H1 (cell line): ENCODE measurements around the gene SLFNL1. TPM values are rescaled to one million over a fixed set of nuclear protein-coding genes. Genes with fewer than 3 reads are reported as not detected.

Experiments used
- CTCF ChIA-PET: fragments of 300-600 bp; sonication (Branson Sonifier 250); formaldehyde crosslinking; loops from one replicate; lab custom pipeline; 2021; ENCODE audit not compliant: partially characterized antibody; lab: Charles Lee
- POLR2A ChIA-PET: fragments of 300-600 bp; sonication (Branson Sonifier 250); formaldehyde crosslinking; loops from one replicate; lab custom pipeline; 2021; ENCODE audit warnings: inconsistent platforms; ENCODE audit not compliant: partially characterized antibody; lab: Charles Lee
- DNase-seq, 2 experiments: peaks; one replicate each; pipeline versions ENCODE4 v3.0.0 to v3.0.0-alpha.2; 2010 to 2022; ENCODE audit warnings: low spot score in 2 of 2, low read depth in 1 of 2, mixed read lengths in 1 of 2
- FAIRE-seq: peaks from 2 replicates; lab custom pipeline; 2011; peaks lifted over from hg19 to GRCh38; lab: Jason Lieb, UNC
- H2AFZ ChIP-seq: 2 replicates; pipeline ENCODE4 v1.8.1; 2012; ENCODE audit warnings: low read length, inconsistent platforms
- H2AK5ac ChIP-seq: 2 replicates; pipeline ENCODE4 v1.6.1; 2013; ENCODE audit warnings: low read depth, low read length
- H2BK120ac ChIP-seq: replicated peaks from 2 replicates; pipeline ENCODE3; 2013; ENCODE audit warnings: low read depth, low read length, inconsistent platforms
- H2BK12ac ChIP-seq: 2 replicates; pipeline ENCODE4 v1.6.1; 2013; ENCODE audit warnings: low read depth, low read length
- H2BK15ac ChIP-seq: 2 replicates; pipeline ENCODE4 v1.6.1; 2013; ENCODE audit warnings: low read length
- H2BK20ac ChIP-seq: 2 replicates; pipeline ENCODE4 v1.6.1; 2013; ENCODE audit warnings: low read length
- H2BK5ac ChIP-seq: 2 replicates; pipeline ENCODE4 v1.6.1; 2013; ENCODE audit warnings: low read depth, low read length
- H3K14ac ChIP-seq: 2 replicates; pipeline ENCODE4 v1.6.1; 2013; ENCODE audit warnings: inconsistent platforms; ENCODE audit not compliant: insufficient read length
- H3K18ac ChIP-seq: 2 replicates; pipeline ENCODE4 v1.6.1; 2013; ENCODE audit warnings: low read length; ENCODE audit errors: extremely low read depth
- H3K23ac ChIP-seq: 2 replicates; pipeline ENCODE4 v1.6.1; 2013; ENCODE audit warnings: inconsistent platforms; ENCODE audit not compliant: insufficient read length
- H3K23me2 ChIP-seq: 2 replicates; pipeline ENCODE4 v1.6.1; 2013; ENCODE audit warnings: low read depth, low read length
- H3K27ac ChIP-seq: 2 replicates; pipeline ENCODE4 v1.6.1; 2011; ENCODE audit warnings: low read depth, low read length, inconsistent platforms
- H3K27me3 ChIP-seq, 4 experiments: replicated peaks in 1 of 4; 1 replicate in 1 of 4; 2 replicates in 3 of 4; pipeline versions ENCODE4 v1.6.1 to v1.8.1; 2011 to 2013; ENCODE audit warnings: low read length in 3 of 4, mild to moderate bottlenecking in 3 of 4, inconsistent platforms in 2 of 4, mixed read lengths in 2 of 4, moderate library complexity in 1 of 4; ENCODE audit not compliant: control insufficient read depth in 3 of 4, insufficient read depth in 3 of 4; ENCODE audit errors: extremely low read depth in 1 of 4
- H3K36me3 ChIP-seq, 4 experiments: 2 replicates each; pipeline versions ENCODE4 v1.6.1 to v1.8.1; 2011 to 2013; ENCODE audit warnings: mild to moderate bottlenecking in 4 of 4, low read length in 3 of 4, moderate library complexity in 2 of 4, control low read depth in 1 of 4, inconsistent platforms in 1 of 4; ENCODE audit not compliant: insufficient read depth in 4 of 4, control insufficient read depth in 2 of 4
- H3K4ac ChIP-seq: replicated peaks from 2 replicates; pipeline ENCODE3; 2013; ENCODE audit warnings: low read length, low read depth, mixed read lengths, inconsistent platforms; ENCODE audit not compliant: insufficient read length
- H3K4me1 ChIP-seq, 4 experiments: replicated peaks in 1 of 4; 1 replicate in 1 of 4; 2 replicates in 3 of 4; pipeline versions ENCODE4 v1.6.1 to v1.8.1; 2011 to 2013; ENCODE audit warnings: low read length in 3 of 4, inconsistent platforms in 2 of 4, mixed read lengths in 1 of 4; ENCODE audit not compliant: insufficient read depth in 4 of 4, control insufficient read depth in 3 of 4
- H3K4me2 ChIP-seq, 2 experiments: 2 replicates each; pipeline versions ENCODE4 v1.6.1 to v1.8.1; 2011 to 2013; ENCODE audit warnings: low read depth in 2 of 2, low read length in 2 of 2, control low read depth in 1 of 2, inconsistent platforms in 1 of 2, mild to moderate bottlenecking in 1 of 2; ENCODE audit not compliant: insufficient read depth in 1 of 2
- H3K4me3 ChIP-seq, 4 experiments: fragments of 200-600, 300-600 bp in 1 of 4; sonication (generic), shearing (Covaris generic), sonication (Bioruptor Twin) in 1 of 4; 2 replicates each; pipeline versions ENCODE4 v1.5.1 to v1.8.1; 2011 to 2016; ENCODE audit warnings: low read length in 4 of 4, low read depth in 3 of 4, control low read depth in 2 of 4, inconsistent platforms in 2 of 4, mild to moderate bottlenecking in 2 of 4, mixed read lengths in 1 of 4, moderate library complexity in 1 of 4; ENCODE audit not compliant: insufficient read depth in 2 of 4; ENCODE audit errors: extremely low read depth in 1 of 4
- H3K56ac ChIP-seq: replicated peaks from 2 replicates; pipeline ENCODE3; 2013; ENCODE audit warnings: low read depth, mild to moderate bottlenecking, mixed read lengths, low read length, inconsistent platforms; ENCODE audit not compliant: insufficient read length
- H3K79me1 ChIP-seq: 2 replicates; pipeline ENCODE4 v1.6.1; 2013; ENCODE audit warnings: low read depth, low read length, control low read depth
- H3K79me2 ChIP-seq, 2 experiments: 2 replicates each; pipeline versions ENCODE4 v1.6.1 to v1.8.1; 2012 to 2013; ENCODE audit warnings: low read length in 2 of 2, mild to moderate bottlenecking in 2 of 2, inconsistent platforms in 1 of 2; ENCODE audit not compliant: insufficient read depth in 2 of 2, control insufficient read depth in 1 of 2
- H3K9ac ChIP-seq, 4 experiments: replicated peaks in 1 of 4; 1 replicate in 1 of 4; 2 replicates in 3 of 4; pipeline versions ENCODE4 v1.6.1 to v1.8.1; 2011 to 2013; ENCODE audit warnings: low read depth in 3 of 4, low read length in 3 of 4, control low read depth in 2 of 4, mild to moderate bottlenecking in 2 of 4, moderate library complexity in 2 of 4, inconsistent platforms in 1 of 4; ENCODE audit errors: extremely low read depth in 1 of 4
- H3K9me3 ChIP-seq, 2 experiments: 2 replicates each; pipeline versions ENCODE4 v1.6.1 to v1.8.1; 2012 to 2013; ENCODE audit warnings: mild to moderate bottlenecking in 2 of 2, moderate library complexity in 2 of 2, control low read depth in 1 of 2, inconsistent platforms in 1 of 2, low read depth in 1 of 2, low read length in 1 of 2, mixed read lengths in 1 of 2; ENCODE audit not compliant: insufficient read depth in 2 of 2
- H4K20me1 ChIP-seq, 2 experiments: replicated peaks in 1 of 2; 2 replicates each; pipeline versions ENCODE3 to v1.8.1; 2011 to 2013; ENCODE audit warnings: inconsistent platforms in 2 of 2, low read length in 2 of 2, mild to moderate bottlenecking in 1 of 2; ENCODE audit not compliant: insufficient read depth in 2 of 2, control insufficient read depth in 1 of 2
- H4K5ac ChIP-seq: 2 replicates; pipeline ENCODE4 v1.6.1; 2013; ENCODE audit warnings: low read length, low read depth, mixed read lengths, inconsistent platforms; ENCODE audit not compliant: insufficient read length
- H4K8ac ChIP-seq: 2 replicates; pipeline ENCODE4 v1.8.0; 2013; ENCODE audit warnings: mild to moderate bottlenecking, moderate library complexity, low read length, inconsistent platforms; ENCODE audit not compliant: insufficient read depth; ENCODE audit errors: extremely low read depth
- H4K91ac ChIP-seq: replicated peaks from 2 replicates; pipeline ENCODE3; 2013; ENCODE audit warnings: low read length, mixed read lengths, inconsistent platforms; ENCODE audit not compliant: insufficient read length
- GABPA ChIP-seq: IDR thresholded peaks from 2 replicates; pipeline ENCODE4 v1.6.1; 2011; ENCODE audit warnings: mild to moderate bottlenecking, low read length, moderate library complexity, borderline replicate concordance; ENCODE audit not compliant: insufficient read depth
- GTF2F1 ChIP-seq: IDR thresholded peaks from 2 replicates; pipeline ENCODE4 v1.6.1; 2012; ENCODE audit warnings: low read depth, low read length, improper control_type of control experiment, borderline replicate concordance
- JUND ChIP-seq: IDR thresholded peaks from 2 replicates; pipeline ENCODE4 v1.6.1; 2011; ENCODE audit warnings: mild to moderate bottlenecking, improper control_type of control experiment, low read length
- NRF1 ChIP-seq: IDR thresholded peaks from 2 replicates; pipeline ENCODE4 v1.6.1; 2011; ENCODE audit warnings: mild to moderate bottlenecking, low read depth, low read length, improper control_type of control experiment
- POLR2A ChIP-seq, 2 experiments: IDR thresholded peaks; 1 replicate in 1 of 2; 2 replicates in 1 of 2; pipeline ENCODE4 v1.6.1; 2011; ENCODE audit warnings: low read depth in 2 of 2, low read length in 2 of 2, mild to moderate bottlenecking in 2 of 2; ENCODE audit errors: control extremely low read depth in 1 of 2
- POU5F1 ChIP-seq: IDR thresholded peaks from 2 replicates; pipeline ENCODE4 v1.6.1; 2011; ENCODE audit warnings: low read depth, mild to moderate bottlenecking, low read length, moderate library complexity
- SIN3A ChIP-seq, 2 experiments: IDR thresholded peaks in 1 of 2; conservative IDR thresholded peaks in 1 of 2; 2 replicates each; pipeline ENCODE4 v1.6.1; 2011 to 2012; ENCODE audit warnings: low read length in 2 of 2, improper control_type of control experiment in 1 of 2, low read depth in 1 of 2, mild to moderate bottlenecking in 1 of 2
- SP1 ChIP-seq: IDR thresholded peaks from 2 replicates; pipeline ENCODE4 v1.6.1; 2011; ENCODE audit warnings: low read depth, low read length
- SRF ChIP-seq: IDR thresholded peaks from 2 replicates; pipeline ENCODE4 v1.6.1; 2011; ENCODE audit warnings: mild to moderate bottlenecking, low read depth, low read length, moderate library complexity
- TCF12 ChIP-seq: IDR thresholded peaks from 2 replicates; pipeline ENCODE4 v1.6.1; 2011; ENCODE audit warnings: low read depth, mild to moderate bottlenecking, low read length
- YY1 ChIP-seq: IDR thresholded peaks from 2 replicates; pipeline ENCODE4 v1.6.1; 2011; ENCODE audit warnings: low read depth, mild to moderate bottlenecking, low read length
- ZNF274 ChIP-seq: IDR thresholded peaks from 2 replicates; pipeline ENCODE4 v1.7.0; 2012; ENCODE audit warnings: low read length, borderline replicate concordance; ENCODE audit errors: extremely low read depth
- WGBS, 2 experiments: shearing (Covaris generic) in 1 of 2; methylation state at CpG; one replicate each; pipeline versions ENCODE4 v1.1.6 to v1.1.7; 2013 to 2015; ENCODE audit warnings: low lambda C conversion rate in 2 of 2, mixed read lengths in 2 of 2, inconsistent platforms in 1 of 2, low coverage in 1 of 2, missing lambda C conversion rate in 1 of 2; ENCODE audit not compliant: insufficient replicate concordance in 2 of 2, insufficient coverage in 1 of 2, insufficient read length in 1 of 2; ENCODE audit errors: extremely low coverage in 1 of 2, missing lambda C conversion rate in 1 of 2; 5-methylcytosine and 5-hydroxymethylcytosine counted together
- polyA plus RNA-seq, 7 experiments: library from polyadenylated mRNA; depleted of rRNA in 3 of 7; stranded (reverse) in 5 of 7; unstranded in 2 of 7; fragments of >200 nt in 5 of 7; fragments of 200-250 nt in 2 of 7; gene quantifications; 1 replicate in 5 of 7; 2 replicates in 1 of 7; 4 replicates in 1 of 7; pipeline versions ENCODE4 v1.2.1 to v1.2.3, GENCODE V29; 2011 to 2013; ENCODE audit warnings: missing spikeins in 2 of 7, mixed read lengths in 2 of 7
- total RNA-seq: library from RNA; stranded (reverse); fragmentation: NEBNext Ultra II Directional; extraction: Animal tissue kit (Norgen Biotek cat#: 25700); gene quantifications from 2 replicates; pipeline ENCODE4 v1.2.1, GENCODE V29; 2021
- TF ChIP-seq, protein P1 (sequence below): IDR thresholded peaks from 2 replicates; pipeline ENCODE4 v1.6.1; 2011; ENCODE audit warnings: low read depth, mild to moderate bottlenecking, low read length; ENCODE audit not compliant: insufficient read depth
- TF ChIP-seq, protein P2 (sequence below): IDR thresholded peaks from 2 replicates; pipeline ENCODE4 v1.6.1; 2011; ENCODE audit warnings: low read length, improper control_type of control experiment

Gene SLFNL1
- total and polyA plus RNA-seq, 2 of the 8 experiments (the other 6 are each of a cell fraction or from before 2014, with no cell fraction given): not detected

DNA sequence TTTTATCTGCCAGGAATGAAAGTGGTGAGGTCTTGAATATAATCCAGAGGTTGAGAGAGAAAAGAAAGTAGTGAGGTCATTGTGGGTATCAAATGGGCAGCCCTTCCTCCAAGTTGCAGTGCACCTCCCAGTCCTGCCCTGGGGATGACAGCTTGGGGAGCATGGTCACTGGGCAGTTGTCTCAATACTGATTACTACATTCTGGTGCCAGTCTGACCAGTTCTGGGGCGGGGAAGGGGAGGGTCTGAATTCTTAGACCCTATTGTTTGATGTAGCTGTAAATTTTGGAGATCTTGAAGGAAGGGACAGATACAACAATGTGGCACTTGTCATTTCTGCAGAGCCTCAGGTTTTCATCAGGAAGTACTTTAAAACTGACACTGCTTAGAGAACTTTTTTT, 11.2 kb downstream of the SLFNL1 start:
- no peak overlapping the region for H3K14ac ChIP-seq
- CTCF ChIA-PET: no interaction called here
- H3K18ac ChIP-seq: no peak overlapping the region
- WGBS, 2 experiments: 94% methylated on average over 1 of the region's 1 CpG; no CpG with 5 or more reads in 1 of the 2 experiments
- FAIRE-seq (no peak), DNase-seq (no peak)
- no peak overlapping the region for H2BK5ac ChIP-seq
- H4K20me1 ChIP-seq: peaks cover 4 to 19% of the 10 kb centered on the region in 2 experiments
- H4K91ac ChIP-seq: no peak overlapping the region
- H2AK5ac ChIP-seq: no peak overlapping the region
- H2BK12ac ChIP-seq: no peak overlapping the region
- H3K27ac ChIP-seq: no peak overlapping the region
- H3K9ac ChIP-seq: no peak overlapping the region
- H3K79me2 ChIP-seq: no peaks in the 10 kb centered on the region
- no peak overlapping the region for H2BK15ac ChIP-seq
- H3K4me3 ChIP-seq: no peak overlapping the region
- H3K23me2 ChIP-seq: no peaks in the 10 kb centered on the region
- no peak overlapping the region for H4K5ac ChIP-seq
- H3K27me3 ChIP-seq: no peaks in the 10 kb centered on the region
- peaks cover 50 to 91% (median 74%) of the 10 kb centered on the region in 4 experiments for H3K36me3 ChIP-seq
- no peak overlapping the region for H3K23ac ChIP-seq
- H3K4me2 ChIP-seq: no peak overlapping the region
- no peak overlapping the region for H2BK20ac ChIP-seq
- H4K8ac ChIP-seq: no peak overlapping the region
- no peak overlapping the region for H3K4ac ChIP-seq
- no peaks in the 10 kb centered on the region for H3K9me3 ChIP-seq
- no peak overlapping the region for H2BK120ac ChIP-seq
- H3K79me1 ChIP-seq: peaks cover 3% of the 10 kb centered on the region; the same call in 1 of the 2 replicates
- H2AFZ ChIP-seq: no peak overlapping the region
- POLR2A ChIA-PET: interaction anchor here (1.0 kb wide), 1 partner anchor 13 kb away, joined by 3 read pairs; no protein-coding TSS in a partner anchor
- no peak overlapping the region for H3K56ac ChIP-seq
- no peaks in the 10 kb centered on the region for H3K4me1 ChIP-seq
- TF ChIP-seq SIN3A (conservative IDR thresholded peaks at IDR 0.05 in 1 of 2, IDR thresholded peaks at IDR 0.05 in 1 of 2; ENCODE audit: low read depth in 1 of 2, low read length in 2 of 2) (no peak), TCF12 (no peak), POU5F1 (no peak), GTF2F1 (no peak), POLR2A (IDR thresholded peaks at IDR 0.05; ENCODE audit: control extremely low read depth in 1 of 2, low read depth in 2 of 2, low read length in 2 of 2) (no peak), GABPA (no peak), NRF1 (no peak), YY1 (no peak), SP1 (no peak), ZNF274 (no peak), SRF (no peak), JUND (no peak)
- TF ChIP-seq, protein P1, sequence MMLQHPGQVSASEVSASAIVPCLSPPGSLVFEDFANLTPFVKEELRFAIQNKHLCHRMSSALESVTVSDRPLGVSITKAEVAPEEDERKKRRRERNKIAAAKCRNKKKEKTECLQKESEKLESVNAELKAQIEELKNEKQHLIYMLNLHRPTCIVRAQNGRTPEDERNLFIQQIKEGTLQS: no peak
- TF ChIP-seq, protein P2, sequence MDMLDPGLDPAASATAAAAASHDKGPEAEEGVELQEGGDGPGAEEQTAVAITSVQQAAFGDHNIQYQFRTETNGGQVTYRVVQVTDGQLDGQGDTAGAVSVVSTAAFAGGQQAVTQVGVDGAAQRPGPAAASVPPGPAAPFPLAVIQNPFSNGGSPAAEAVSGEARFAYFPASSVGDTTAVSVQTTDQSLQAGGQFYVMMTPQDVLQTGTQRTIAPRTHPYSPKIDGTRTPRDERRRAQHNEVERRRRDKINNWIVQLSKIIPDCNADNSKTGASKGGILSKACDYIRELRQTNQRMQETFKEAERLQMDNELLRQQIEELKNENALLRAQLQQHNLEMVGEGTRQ: no peak
